DOHH2 (cell line): Measurements from ENCODE around the gene ARHGAP6.

ENCODE experiments used
- CTCF ChIP-seq: fragments of 200-600 bp; sonication (generic); IDR thresholded peaks from one replicate; pipeline ENCODE4 v1.5.1; 2014; ENCODE audit warnings: antibody characterized with exemption, mild to moderate bottlenecking, low read depth, low read length; ENCODE audit not compliant: poor library complexity, severe bottlenecking
- EZH2phosphoT487 ChIP-seq: fragments of 200-600 bp; sonication (generic); IDR thresholded peaks from 2 replicates; pipeline ENCODE4 v1.6.1; 2017; ENCODE audit warnings: borderline replicate concordance, mild to moderate bottlenecking, antibody characterized with exemption, low read length, moderate library complexity, mixed read lengths

GRCh38 chrX:11298600-11298999 is 367.1 kb downstream of the ARHGAP6 start:
- TF ChIP-seq CTCF: no peak
- TF ChIP-seq EZH2phosphoT487: no peak
